Cardiac septum (tissue), 1 donor: ENCODE results near the gene ARID1B. TPM values are rescaled to one million over a fixed set of nuclear protein-coding genes. Genes with fewer than 3 reads are reported as not detected.
A peak's percentile ranks its signal among the peaks of the same experiment; 100 is the strongest.

Source experiments
- DNase-seq: peaks from one replicate; pipeline ENCODE4 v3.0.0-alpha.2; 2020; ENCODE audit warnings: low spot score
- intact Hi-C: fragments of 100-400 bp; cut with DNase I; formaldehyde crosslinking; loops from one replicate; pipeline ENCODE4 v1.14.0; 2022
- total RNA-seq: library from RNA; stranded (reverse); fragmentation: NEBNext Ultra II Directional; extraction: Animal tissue kit (Norgen Biotek cat#: 25700); gene quantifications from one replicate; pipeline ENCODE4 v1.2.1, GENCODE V29; 2021
- donor health status: DM: no; HTN: no; CAD: no.

Gene ARID1B
- total RNA-seq, 1 donor from 2014 or later: 61.1 TPM

DNA sequence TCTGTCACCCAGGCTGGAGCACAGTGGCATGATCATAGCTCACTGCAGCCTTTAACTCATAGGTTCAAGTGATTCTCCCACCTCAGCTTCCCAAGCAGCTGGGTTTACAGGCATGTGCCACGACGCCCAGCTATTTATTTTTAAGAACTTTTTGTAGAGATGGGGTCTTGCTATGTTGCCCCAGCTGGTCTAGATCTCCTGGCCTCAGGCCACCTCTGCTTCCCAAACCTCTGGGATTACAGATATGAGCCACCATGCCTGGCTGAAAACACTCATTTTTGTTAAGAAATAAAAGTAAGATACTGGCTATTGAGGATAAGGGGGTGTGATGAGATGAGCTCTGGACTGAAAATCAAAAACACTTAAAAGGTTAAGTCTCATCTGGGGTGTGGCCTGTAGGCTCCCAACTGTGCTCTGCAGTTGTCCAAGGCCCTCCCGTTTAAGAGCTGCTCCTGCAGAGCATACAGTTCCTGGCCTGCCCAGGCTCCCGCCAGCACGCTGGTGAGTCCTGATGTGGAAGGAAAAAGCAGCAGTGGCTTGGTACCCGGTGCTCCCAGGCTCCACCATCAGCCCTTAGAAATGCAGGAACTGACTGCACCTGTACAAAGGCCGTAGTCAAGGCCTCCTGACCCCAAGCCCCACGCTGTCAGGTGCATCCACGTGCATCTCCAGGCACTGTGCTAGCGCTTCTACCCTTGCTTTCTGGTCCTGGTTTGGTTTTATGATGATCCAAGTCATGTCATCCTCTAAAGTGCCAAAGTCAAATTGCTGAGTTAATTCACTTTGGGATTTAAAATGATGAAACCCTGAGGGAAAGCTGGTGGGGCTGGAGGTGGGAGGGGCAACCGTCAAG, 434.7 kb downstream of the ARID1B start:
- no peak for DNase-seq
- intact Hi-C loops: no loop called here

GRCh38 chr6:157213426-157213825, 436.2 kb downstream of the ARID1B start:
- intact Hi-C loops: no loop called here
- DNase-seq: no peak

DNA sequence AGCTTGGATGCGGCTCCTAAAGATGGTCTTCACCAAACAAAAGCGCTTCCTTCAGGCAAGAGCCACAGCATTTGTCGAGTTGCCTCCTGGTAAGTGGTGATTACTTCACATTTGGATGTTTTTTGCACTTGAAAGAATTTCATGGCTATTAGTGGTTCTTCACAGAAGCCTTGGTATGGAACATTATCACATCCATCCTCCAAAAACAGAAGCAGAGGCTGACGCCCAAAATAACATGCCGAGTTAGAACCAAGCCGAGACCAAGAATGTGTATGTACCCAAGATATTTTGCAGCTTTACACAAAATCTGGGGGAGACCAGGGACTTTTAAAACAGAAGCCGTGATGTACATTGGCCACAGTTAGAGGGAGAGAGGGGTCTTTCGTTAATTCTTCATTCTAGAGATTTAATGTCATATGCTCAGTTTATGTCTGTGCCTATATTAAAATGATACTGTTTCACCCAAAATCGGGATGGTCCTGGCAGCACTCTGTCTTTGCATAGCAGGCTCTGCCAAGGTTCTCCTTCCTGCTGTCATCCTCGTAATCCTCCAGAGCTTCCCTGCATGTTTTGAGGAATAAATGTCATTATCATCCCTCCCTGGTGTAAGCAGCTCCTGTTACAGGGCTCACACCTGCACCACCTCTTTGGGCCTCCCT, 436.9 kb downstream of the ARID1B start:
- no peak for DNase-seq
- intact Hi-C loops: no loop called here

DNA sequence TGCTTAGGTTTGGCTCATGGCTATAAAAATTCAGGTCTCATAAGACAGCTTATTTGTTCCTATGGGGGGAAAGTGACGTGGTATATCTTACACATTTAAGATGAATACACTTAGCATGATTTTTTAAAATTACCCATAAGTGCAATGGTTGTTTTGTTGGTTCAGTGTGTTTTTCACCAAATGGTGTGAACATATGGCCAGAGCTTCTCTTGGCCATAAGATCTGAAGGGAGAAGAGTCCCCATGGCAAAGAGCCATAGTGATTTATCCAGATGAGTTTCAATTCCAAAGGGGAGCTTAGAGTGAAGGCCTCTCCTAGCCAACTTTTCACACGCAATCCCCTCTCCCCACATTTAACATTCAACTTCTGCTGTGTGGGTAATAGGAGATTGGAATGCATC, 438.5 kb downstream of the ARID1B start:
- no peak for DNase-seq
- intact Hi-C loops: no loop called here

GRCh38 chr6:157216570-157216969, 439.4 kb downstream of the ARID1B start:
- no peak for DNase-seq
- intact Hi-C loops: no loop called here

DNA sequence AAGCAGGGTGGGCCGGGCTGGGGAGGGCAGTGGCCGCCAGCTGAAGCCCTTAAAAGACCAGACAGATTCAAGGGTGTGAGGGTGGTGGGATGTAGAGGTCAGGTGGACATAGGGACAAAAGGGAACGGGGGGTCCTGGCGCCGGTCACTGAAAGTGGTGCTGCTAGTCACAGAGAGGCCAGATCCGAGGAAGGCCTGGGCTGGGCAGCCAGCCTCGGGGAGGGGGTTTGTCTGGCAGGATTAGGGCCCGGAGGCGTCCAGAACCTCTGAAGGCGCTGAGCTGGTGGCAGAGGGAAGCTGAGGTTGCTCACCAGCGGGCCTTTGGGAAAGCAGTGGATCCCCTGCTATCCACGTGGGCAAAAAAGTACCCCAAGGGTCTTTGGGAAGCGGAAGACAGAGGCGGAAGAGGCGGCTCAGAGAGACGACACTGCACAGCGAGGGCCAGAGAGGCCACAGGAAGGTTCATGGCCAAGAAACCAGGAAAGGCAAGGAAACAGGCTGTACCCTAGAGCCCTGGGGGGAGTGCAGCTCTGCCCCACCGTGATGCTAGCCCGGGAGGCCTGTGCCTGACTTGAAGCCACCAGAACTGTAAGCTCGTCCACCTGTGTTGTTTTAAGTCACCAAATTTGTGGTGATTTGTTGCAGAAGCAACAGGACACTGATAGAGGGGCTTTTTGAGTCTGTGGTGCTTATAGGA, 440.2 kb downstream of the ARID1B start:
- intact Hi-C loops: no loop called here
- peak; percentile 70 for DNase-seq

- intact Hi-C loops: no loop called here
- peak; percentile 66 for DNase-seq
These were observed 440.8 kb downstream of the ARID1B start for GRCh38 chr6:157217894-157218370.

GRCh38 chr6:157218371-157219198, 441.4 kb downstream of the ARID1B start:
- peak; percentile 74 for DNase-seq
- intact Hi-C loops: no loop called here

- DNase-seq: peak; percentile 14
- intact Hi-C loops: no loop called here
These were observed 442.3 kb downstream of the ARID1B start for GRCh38 chr6:157219201-157220200.

GRCh38 chr6:157220485-157220884, 443.3 kb downstream of the ARID1B start:
- no peak for DNase-seq
- intact Hi-C loops: no loop called here

GRCh38 chr6:157221049-157221816, 444.1 kb downstream of the ARID1B start:
- intact Hi-C loops: no loop called here
- DNase-seq: peak; percentile 92

DNA sequence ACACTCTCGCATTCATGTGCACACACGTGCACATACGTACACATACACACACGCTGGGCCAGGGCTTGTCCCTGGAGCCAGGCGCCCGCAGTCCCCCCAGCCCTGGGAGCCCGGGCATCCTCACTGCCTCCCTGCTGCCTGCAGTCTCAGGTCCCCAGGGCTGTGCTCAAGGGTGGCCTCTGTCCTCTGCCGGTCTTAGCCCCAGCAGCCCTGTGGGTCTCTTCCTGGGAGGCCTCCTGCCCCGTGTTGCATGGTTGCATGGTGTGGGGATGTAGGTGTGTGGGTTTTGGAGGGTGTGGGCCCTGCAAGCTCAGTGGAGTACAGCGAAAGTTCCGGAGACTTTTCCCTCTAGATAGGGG, 444.6 kb downstream of the ARID1B start:
- intact Hi-C loops: no loop called here
- no peak for DNase-seq

- intact Hi-C loops: no loop called here
- peak; percentile 47 for DNase-seq
These were observed 445.2 kb downstream of the ARID1B start for GRCh38 chr6:157222201-157222981.

DNA sequence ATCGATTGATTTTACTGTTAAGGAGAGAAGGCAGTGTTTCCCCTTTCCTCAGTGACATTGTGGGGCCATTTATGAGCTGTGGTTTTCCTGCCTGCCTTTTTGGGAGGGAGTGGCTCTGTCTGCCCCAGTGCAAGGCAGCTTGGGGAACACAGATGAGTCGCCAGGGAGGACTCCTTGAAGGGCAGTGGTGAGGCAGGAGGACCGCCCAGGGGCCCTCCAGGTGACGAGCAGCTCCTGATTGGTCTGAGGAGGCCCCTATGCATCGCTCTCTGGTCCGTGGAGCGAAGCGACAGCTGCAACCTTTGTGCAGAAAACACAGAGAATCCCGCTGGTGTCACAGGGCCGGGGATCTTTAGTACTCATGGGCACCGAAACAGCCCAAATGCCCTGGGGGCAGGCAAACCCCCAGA, 445.8 kb downstream of the ARID1B start:
- intact Hi-C loops: no loop called here
- DNase-seq: peak; percentile 61

GRCh38 chr6:157223511-157223910, 446.3 kb downstream of the ARID1B start:
- DNase-seq: no peak
- intact Hi-C loops: no loop called here

- intact Hi-C loops: no loop called here
- DNase-seq: no peak
These were observed 447.2 kb downstream of the ARID1B start for GRCh38 chr6:157224178-157224950.
